MM.1S (cell line): ENCODE data around the gene SPSB3.

ENCODE experiments used
- DNase-seq: peaks from one replicate; pipeline ENCODE4 v3.0.0-alpha.2; 2015
- H2AFZ ChIP-seq: fragments of 300-600 bp; sonication (generic); 2 replicates; pipeline ENCODE4 v1.6.0; 2016; ENCODE audit warnings: antibody characterized with exemption, low read length
- H3F3A ChIP-seq: fragments of 300-600 bp; sonication (generic); 2 replicates; pipeline ENCODE4 v1.6.1; 2016; ENCODE audit warnings: mild to moderate bottlenecking, antibody characterized with exemption, low read length, moderate library complexity, mixed read lengths; ENCODE audit not compliant: insufficient read depth
- H3K27ac ChIP-seq: fragments of 300-600 bp; sonication (generic); 2 replicates; pipeline ENCODE4 v1.5.1; 2016; ENCODE audit warnings: mild to moderate bottlenecking, low read length
- H3K27me3 ChIP-seq: fragments of 300-600 bp; sonication (generic); replicated peaks from 2 replicates; pipeline ENCODE4 v1.6.0; 2016; ENCODE audit warnings: low read length; ENCODE audit not compliant: insufficient read depth
- H3K36me3 ChIP-seq: fragments of 300-600 bp; sonication (generic); replicated peaks from 2 replicates; pipeline ENCODE4 v1.6.1; 2016; ENCODE audit warnings: mild to moderate bottlenecking, low read length, mixed read lengths; ENCODE audit not compliant: insufficient read depth
- H3K4me1 ChIP-seq: fragments of 300-600 bp; sonication (generic); 2 replicates; pipeline ENCODE4 v1.6.1; 2016; ENCODE audit warnings: low read length, mixed read lengths
- H3K4me2 ChIP-seq: fragments of 300-600 bp; sonication (generic); 2 replicates; pipeline ENCODE4 v1.6.0; 2016; ENCODE audit warnings: low read depth, low read length
- H3K4me3 ChIP-seq: fragments of 300-600 bp; sonication (generic); 2 replicates; pipeline ENCODE4 v1.5.1; 2016; ENCODE audit warnings: low read length, mixed read lengths
- H3K79me2 ChIP-seq: fragments of 300-600 bp; sonication (generic); 2 replicates; pipeline ENCODE4 v1.6.1; 2016; ENCODE audit warnings: mixed run types, low read length, mixed read lengths
- H3K9ac ChIP-seq: fragments of 300-600 bp; sonication (generic); 2 replicates; pipeline ENCODE4 v1.6.1; 2016; ENCODE audit warnings: low read length, mixed read lengths
- H3K9me2 ChIP-seq: fragments of 300-600 bp; sonication (generic); replicated peaks from 2 replicates; pipeline ENCODE4 v1.6.1; 2016; ENCODE audit warnings: mild to moderate bottlenecking, low read length, mixed read lengths; ENCODE audit not compliant: insufficient read depth
- H3K9me3 ChIP-seq: fragments of 300-600 bp; sonication (generic); replicated peaks from 2 replicates; pipeline ENCODE4 v1.6.1; 2016; ENCODE audit warnings: mild to moderate bottlenecking, low read length, mixed read lengths; ENCODE audit not compliant: insufficient read depth
- H4K20me1 ChIP-seq: fragments of 300-600 bp; sonication (generic); 2 replicates; pipeline ENCODE4 v1.6.1; 2016; ENCODE audit warnings: mild to moderate bottlenecking, low read length, moderate library complexity, mixed read lengths; ENCODE audit not compliant: insufficient read depth
- CTCF ChIP-seq: fragments of 300-600 bp; sonication (generic); IDR thresholded peaks from 2 replicates; pipeline ENCODE4 v1.5.1; 2016; ENCODE audit warnings: antibody characterized with exemption, low read length, mixed read lengths
- EZH2 ChIP-seq: fragments of 300-600 bp; sonication (generic); optimal IDR thresholded peaks from 2 replicates; pipeline ENCODE3; 2017; ENCODE audit warnings: low read depth, mild to moderate bottlenecking, antibody characterized with exemption, low read length, mixed read lengths
- EZH2phosphoT487 ChIP-seq: fragments of 300-600 bp; sonication (generic); IDR thresholded peaks from 2 replicates; pipeline ENCODE4 v1.6.1; 2018; ENCODE audit warnings: antibody characterized with exemption, low read length

SPSB3 gene

GRCh38 chr16:1819611-1820010, 37.2 kb upstream of the SPSB3 start:
- no peaks in the 10 kb centered on the region for H3F3A ChIP-seq
- no peak overlapping the region for H2AFZ ChIP-seq
- H3K4me2 ChIP-seq = no peak overlapping the region
- H3K4me3 ChIP-seq = no peak overlapping the region
- no peaks in the 10 kb centered on the region for H4K20me1 ChIP-seq
- no peak overlapping the region for H3K27ac ChIP-seq
- peaks cover 22% of the 10 kb centered on the region for H3K79me2 ChIP-seq
- H3K36me3 ChIP-seq = no peaks in the 10 kb centered on the region
- no peaks in the 10 kb centered on the region for H3K9me3 ChIP-seq
- H3K4me1 ChIP-seq = no peaks in the 10 kb centered on the region
- no peaks in the 10 kb centered on the region for H3K27me3 ChIP-seq
- H3K9ac ChIP-seq = no peak overlapping the region
- TF ChIP-seq CTCF = no peak
- TF ChIP-seq EZH2phosphoT487 = no peak
- no peak for TF ChIP-seq EZH2
- H3K9me2 ChIP-seq = no peaks in the 10 kb centered on the region
- no peak for DNase-seq

- no peaks in the 10 kb centered on the region for H3K36me3 ChIP-seq
- TF ChIP-seq EZH2phosphoT487 (no peak), EZH2 (no peak), CTCF (no peak)
- H3F3A ChIP-seq = no peaks in the 10 kb centered on the region
- no peak overlapping the region for H3K9ac ChIP-seq
- DNase-seq = no peak
- no peak overlapping the region for H3K27ac ChIP-seq
- no peak overlapping the region for H3K4me2 ChIP-seq
- no peak overlapping the region for H2AFZ ChIP-seq
- no peaks in the 10 kb centered on the region for H4K20me1 ChIP-seq
- no peaks in the 10 kb centered on the region for H3K9me3 ChIP-seq
- H3K4me3 ChIP-seq = no peak overlapping the region
- H3K9me2 ChIP-seq = no peaks in the 10 kb centered on the region
- peaks cover 16% of the 10 kb centered on the region for H3K79me2 ChIP-seq
- no peaks in the 10 kb centered on the region for H3K27me3 ChIP-seq
- no peaks in the 10 kb centered on the region for H3K4me1 ChIP-seq
Observed at GRCh38 chr16:1818873-1819525, 36.6 kb upstream of the SPSB3 start.

GRCh38 chr16:1818204-1818872, 36.0 kb upstream of the SPSB3 start:
- no peaks in the 10 kb centered on the region for H3K9me2 ChIP-seq
- no peaks in the 10 kb centered on the region for H3F3A ChIP-seq
- no peak overlapping the region for H3K4me2 ChIP-seq
- TF ChIP-seq CTCF (no peak), EZH2 (no peak), EZH2phosphoT487 (no peak)
- peaks cover 15% of the 10 kb centered on the region for H3K79me2 ChIP-seq
- H3K9ac ChIP-seq = no peak overlapping the region
- no peak overlapping the region for H3K27ac ChIP-seq
- no peak overlapping the region for H2AFZ ChIP-seq
- H3K4me1 ChIP-seq = no peaks in the 10 kb centered on the region
- no peaks in the 10 kb centered on the region for H3K9me3 ChIP-seq
- no peaks in the 10 kb centered on the region for H3K36me3 ChIP-seq
- H3K4me3 ChIP-seq = no peak overlapping the region
- no peak for DNase-seq
- no peaks in the 10 kb centered on the region for H3K27me3 ChIP-seq
- H4K20me1 ChIP-seq = no peaks in the 10 kb centered on the region
